ENCODE data around the gene IL20RB.

IL20RB gene

DNA sequence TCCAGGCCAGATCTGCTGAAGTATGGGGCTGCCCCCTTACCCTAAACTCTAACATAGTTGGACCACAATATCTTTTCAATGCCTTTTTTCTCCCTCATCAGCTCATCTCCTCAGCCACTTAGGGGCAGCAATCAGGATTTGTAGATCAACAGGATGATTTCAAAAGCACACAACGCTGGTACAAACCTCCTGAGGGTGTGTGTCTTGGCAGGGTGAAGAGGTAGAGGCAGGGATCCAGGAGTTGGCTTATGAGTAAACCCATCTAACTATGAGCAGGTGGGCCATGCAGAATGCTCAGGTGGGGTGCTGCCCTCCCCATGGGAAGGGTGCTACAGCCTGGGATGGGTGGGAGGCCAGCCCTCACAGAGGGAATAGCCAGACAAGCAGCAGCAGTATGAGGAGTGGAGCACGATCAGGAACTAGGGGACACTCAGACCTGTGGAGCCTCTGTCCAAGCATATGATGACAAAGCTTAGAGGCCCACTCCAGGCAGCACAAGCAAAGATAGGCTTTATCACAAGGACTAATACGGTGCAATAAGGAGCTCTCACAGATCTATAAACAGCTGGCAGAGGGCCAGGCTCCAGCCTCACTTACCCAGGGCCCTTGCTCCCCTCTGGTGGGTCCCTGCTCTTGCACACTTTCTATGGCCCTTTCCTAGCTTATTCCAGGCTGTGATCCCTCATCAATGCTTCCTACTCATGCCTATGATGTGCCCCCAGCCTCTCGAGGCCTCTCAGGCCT lies 32.2 kb downstream of the IL20RB start:
- Histone ChIP-seq H3K4me3 (ENCODE audit: low read depth, low read length) (no peak overlapping the region), H3K27ac (no peak overlapping the region), H3K36me3 (replicated peaks) (no peaks in the 10 kb centered on the region), H3K27me3 (replicated peaks) (no peaks in the 10 kb centered on the region)
- TF ChIP-seq, protein P1, sequence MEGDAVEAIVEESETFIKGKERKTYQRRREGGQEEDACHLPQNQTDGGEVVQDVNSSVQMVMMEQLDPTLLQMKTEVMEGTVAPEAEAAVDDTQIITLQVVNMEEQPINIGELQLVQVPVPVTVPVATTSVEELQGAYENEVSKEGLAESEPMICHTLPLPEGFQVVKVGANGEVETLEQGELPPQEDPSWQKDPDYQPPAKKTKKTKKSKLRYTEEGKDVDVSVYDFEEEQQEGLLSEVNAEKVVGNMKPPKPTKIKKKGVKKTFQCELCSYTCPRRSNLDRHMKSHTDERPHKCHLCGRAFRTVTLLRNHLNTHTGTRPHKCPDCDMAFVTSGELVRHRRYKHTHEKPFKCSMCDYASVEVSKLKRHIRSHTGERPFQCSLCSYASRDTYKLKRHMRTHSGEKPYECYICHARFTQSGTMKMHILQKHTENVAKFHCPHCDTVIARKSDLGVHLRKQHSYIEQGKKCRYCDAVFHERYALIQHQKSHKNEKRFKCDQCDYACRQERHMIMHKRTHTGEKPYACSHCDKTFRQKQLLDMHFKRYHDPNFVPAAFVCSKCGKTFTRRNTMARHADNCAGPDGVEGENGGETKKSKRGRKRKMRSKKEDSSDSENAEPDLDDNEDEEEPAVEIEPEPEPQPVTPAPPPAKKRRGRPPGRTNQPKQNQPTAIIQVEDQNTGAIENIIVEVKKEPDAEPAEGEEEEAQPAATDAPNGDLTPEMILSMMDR (IDR thresholded peaks at IDR 0.05; ENCODE audit: low read depth, low read length, missing control alignments): no peak
- in situ Hi-C loops (cut with HindIII; ENCODE audit: low pct_ligation_motif_present, low sequenced_read_pairs): loop anchor here (25.0 kb wide), 1 partner anchor 203 kb away; no protein-coding TSS in a partner anchor
- no peak for DNase-seq

DNA sequence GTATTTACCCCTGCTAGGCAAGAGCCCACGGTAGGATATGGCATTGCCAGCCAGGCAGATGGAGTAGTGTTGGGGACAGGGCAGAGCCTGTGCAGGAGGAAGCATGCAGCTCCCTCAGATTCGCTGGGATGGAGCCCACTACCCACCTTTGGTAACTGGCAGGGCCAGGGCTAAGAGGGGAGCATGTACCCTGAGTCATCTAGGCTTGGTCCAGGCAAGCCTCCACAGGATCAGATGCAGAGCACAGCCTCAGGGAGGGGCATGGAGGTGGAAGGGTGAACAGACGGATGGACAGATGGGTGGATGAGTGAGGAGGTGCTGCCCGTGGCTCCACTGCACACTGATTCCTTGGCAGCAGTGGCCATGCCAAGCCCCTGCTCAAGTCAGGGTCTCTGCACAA lies 33.0 kb downstream of the IL20RB start:
- no peak for DNase-seq
- Histone ChIP-seq H3K36me3 (replicated peaks) (no peaks in the 10 kb centered on the region), H3K27ac (no peak overlapping the region), H3K27me3 (replicated peaks) (no peaks in the 10 kb centered on the region), H3K4me3 (ENCODE audit: low read depth, low read length) (no peak overlapping the region)
- TF ChIP-seq, protein P1 (IDR thresholded peaks at IDR 0.05; ENCODE audit: low read depth, low read length, missing control alignments): no peak
- in situ Hi-C loops (cut with HindIII; ENCODE audit: low pct_ligation_motif_present, low sequenced_read_pairs): loop anchor here (25.0 kb wide), 1 partner anchor 204 kb away; no protein-coding TSS in a partner anchor

DNA sequence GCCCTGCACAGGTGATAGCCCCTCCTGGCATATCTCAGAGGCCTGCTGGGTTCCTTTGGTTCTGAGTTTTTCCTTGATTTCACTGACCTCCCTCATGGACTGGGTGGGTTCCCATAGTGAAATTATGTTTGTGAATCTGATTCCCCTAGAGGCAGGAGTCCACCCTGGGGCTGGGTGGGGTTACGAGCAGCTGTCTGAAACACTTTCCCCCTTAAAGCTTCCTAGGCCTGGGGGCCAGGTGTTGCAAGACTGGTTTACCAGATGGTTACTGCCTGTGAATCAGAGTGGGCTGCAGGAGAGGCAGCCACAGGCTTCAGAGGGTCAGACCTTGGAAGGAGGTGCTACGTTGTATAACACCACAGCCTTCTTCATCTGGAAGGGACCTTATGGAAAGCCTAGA lies 34.3 kb downstream of the IL20RB start:
- H3K27me3 ChIP-seq (replicated peaks): no peaks in the 10 kb centered on the region
- no peak overlapping the region for H3K4me3 ChIP-seq (ENCODE audit: low read depth, low read length)
- H3K36me3 ChIP-seq (replicated peaks): no peaks in the 10 kb centered on the region
- no peak overlapping the region for H3K27ac ChIP-seq
- TF ChIP-seq, protein P1 (IDR thresholded peaks at IDR 0.05; ENCODE audit: low read depth, low read length, missing control alignments): no peak
- DNase-seq: no peak
- in situ Hi-C loops (cut with HindIII; ENCODE audit: low pct_ligation_motif_present, low sequenced_read_pairs): loop anchor here (25.0 kb wide), 1 partner anchor 205 kb away; no protein-coding TSS in a partner anchor

DNA sequence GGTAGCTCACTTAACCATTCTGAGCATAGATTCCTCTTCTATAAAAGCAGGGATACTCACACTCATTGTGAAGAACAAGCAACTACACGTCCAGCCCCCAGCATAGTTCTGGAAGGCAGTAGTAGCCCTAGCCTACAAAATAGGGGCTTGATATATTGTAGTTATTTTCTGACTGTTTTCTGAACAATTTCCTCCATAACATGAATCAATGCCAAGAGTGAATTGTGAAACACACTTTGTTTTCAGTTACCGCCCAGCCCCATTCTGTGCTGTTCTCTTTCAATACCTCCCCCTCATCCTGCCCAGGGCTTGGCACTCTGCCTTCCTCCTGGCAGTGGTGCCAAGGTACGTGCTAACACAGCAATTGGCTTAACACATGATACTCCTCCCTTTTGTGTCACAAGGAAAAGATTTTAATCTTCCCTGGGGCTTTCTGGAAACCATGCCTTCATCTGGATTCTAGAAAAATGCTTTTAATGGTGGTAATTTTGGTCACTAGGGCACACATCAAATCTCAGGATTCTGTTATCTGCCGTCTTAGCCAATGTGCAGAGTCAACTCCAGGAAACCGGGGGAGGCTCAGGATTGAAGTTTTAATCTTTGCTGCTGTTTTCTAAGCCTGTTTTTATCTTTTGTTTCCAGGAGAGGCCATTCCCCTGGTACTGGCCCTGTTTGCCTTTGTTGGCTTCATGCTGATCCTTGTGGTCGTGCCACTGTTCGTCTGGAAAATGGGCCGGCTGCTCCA lies 37.2 kb downstream of the IL20RB start:
- Histone ChIP-seq H3K36me3 (replicated peaks) (no peaks in the 10 kb centered on the region), H3K4me3 (ENCODE audit: low read depth, low read length) (no peak overlapping the region), H3K27ac (no peak overlapping the region), H3K27me3 (replicated peaks) (no peaks in the 10 kb centered on the region)
- TF ChIP-seq, protein P1 (IDR thresholded peaks at IDR 0.05; ENCODE audit: low read depth, low read length, missing control alignments): no peak
- in situ Hi-C loops (cut with HindIII; ENCODE audit: low pct_ligation_motif_present, low sequenced_read_pairs): loop anchor here (25.0 kb wide), 1 partner anchor 208 kb away; no protein-coding TSS in a partner anchor
- DNase-seq: peak; percentile 20

DNA sequence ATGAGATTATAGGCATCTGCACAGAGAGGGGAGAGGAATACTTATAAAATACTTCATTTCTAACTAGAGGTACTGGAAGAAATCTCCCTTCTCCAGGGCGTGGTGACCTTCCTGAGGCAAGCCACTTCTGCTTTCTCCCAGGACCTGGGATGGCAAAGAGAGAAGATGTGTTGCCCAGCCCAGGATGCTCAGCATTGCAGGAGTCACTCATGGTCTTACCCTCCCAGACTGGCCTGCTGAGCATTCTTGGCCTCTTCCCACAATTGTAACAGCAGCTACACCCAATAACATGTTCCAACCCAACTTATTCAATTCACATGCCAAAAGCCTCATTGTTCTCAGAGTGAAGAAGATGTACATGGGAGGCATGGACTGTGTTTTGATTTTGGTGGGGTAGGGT lies 37.9 kb downstream of the IL20RB start:
- TF ChIP-seq, protein P1 (IDR thresholded peaks at IDR 0.05; ENCODE audit: low read depth, low read length, missing control alignments): no peak
- Histone ChIP-seq H3K27ac (no peak overlapping the region), H3K36me3 (replicated peaks) (no peaks in the 10 kb centered on the region), H3K27me3 (replicated peaks) (no peaks in the 10 kb centered on the region), H3K4me3 (ENCODE audit: low read depth, low read length) (no peak overlapping the region)
- no peak for DNase-seq
- in situ Hi-C loops (cut with HindIII; ENCODE audit: low pct_ligation_motif_present, low sequenced_read_pairs): loop anchor here (25.0 kb wide), 1 partner anchor 208 kb away; no protein-coding TSS in a partner anchor

All from brain microvascular endothelial cell (primary cell).